CD4-positive, alpha-beta T cell treated with Interleukin-6 at 100 ng/mL for 8 hours (primary cell): Measurements from ENCODE around the gene NECTIN2.
"Not testable (repeated sequence)": the region's sequence is repeated elsewhere in the genome, so short reads cannot be mapped to it uniquely, and the experiment has no call there.

Source experiments
- DNase-seq: peaks from one replicate; pipeline ENCODE4 v3.0.0-alpha.2; 2020; ENCODE audit warnings: mixed read lengths, low spot score

NECTIN2 gene

GRCh38 chr19:44851427-44851826, 5.3 kb downstream of the NECTIN2 start:
- no peak for DNase-seq

GRCh38 chr19:44855606-44856005, 9.5 kb downstream of the NECTIN2 start:
- DNase-seq, result no peak

GRCh38 chr19:44856421-44857083, 10.5 kb downstream of the NECTIN2 start:
- DNase-seq, result no peak

GRCh38 chr19:44857837-44858236, 11.7 kb downstream of the NECTIN2 start:
- DNase-seq, result no peak

GRCh38 chr19:44861576-44861975, 15.5 kb downstream of the NECTIN2 start:
- DNase-seq, result not testable (repeated sequence)

GRCh38 chr19:44863990-44864389, 17.9 kb downstream of the NECTIN2 start:
- DNase-seq, result no peak

GRCh38 chr19:44865196-44865767, 19.2 kb downstream of the NECTIN2 start:
- no peak for DNase-seq

DNA sequence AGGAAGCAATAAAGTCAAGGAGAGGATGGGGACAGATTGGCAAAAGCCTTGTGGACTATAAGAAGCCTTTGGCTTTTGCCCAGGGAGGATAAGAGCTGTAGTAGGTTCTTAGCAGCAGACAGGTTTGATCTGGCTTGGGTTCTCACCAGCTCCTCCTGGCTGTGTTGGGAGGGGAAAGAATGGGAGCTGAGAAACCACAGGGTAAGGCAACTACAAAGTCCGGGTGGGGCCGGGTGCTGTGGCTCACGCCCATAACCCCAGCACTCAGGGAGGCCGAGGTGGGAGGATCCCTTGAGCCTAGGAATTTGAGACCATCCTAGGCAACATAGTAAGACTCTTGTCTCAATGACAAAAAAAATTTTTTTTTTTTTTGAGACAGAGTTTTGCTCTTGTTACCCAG, 20.6 kb downstream of the NECTIN2 start:
- DNase-seq, result no peak

GRCh38 chr19:44867578-44867977, 21.5 kb downstream of the NECTIN2 start:
- DNase-seq, result no peak

DNA sequence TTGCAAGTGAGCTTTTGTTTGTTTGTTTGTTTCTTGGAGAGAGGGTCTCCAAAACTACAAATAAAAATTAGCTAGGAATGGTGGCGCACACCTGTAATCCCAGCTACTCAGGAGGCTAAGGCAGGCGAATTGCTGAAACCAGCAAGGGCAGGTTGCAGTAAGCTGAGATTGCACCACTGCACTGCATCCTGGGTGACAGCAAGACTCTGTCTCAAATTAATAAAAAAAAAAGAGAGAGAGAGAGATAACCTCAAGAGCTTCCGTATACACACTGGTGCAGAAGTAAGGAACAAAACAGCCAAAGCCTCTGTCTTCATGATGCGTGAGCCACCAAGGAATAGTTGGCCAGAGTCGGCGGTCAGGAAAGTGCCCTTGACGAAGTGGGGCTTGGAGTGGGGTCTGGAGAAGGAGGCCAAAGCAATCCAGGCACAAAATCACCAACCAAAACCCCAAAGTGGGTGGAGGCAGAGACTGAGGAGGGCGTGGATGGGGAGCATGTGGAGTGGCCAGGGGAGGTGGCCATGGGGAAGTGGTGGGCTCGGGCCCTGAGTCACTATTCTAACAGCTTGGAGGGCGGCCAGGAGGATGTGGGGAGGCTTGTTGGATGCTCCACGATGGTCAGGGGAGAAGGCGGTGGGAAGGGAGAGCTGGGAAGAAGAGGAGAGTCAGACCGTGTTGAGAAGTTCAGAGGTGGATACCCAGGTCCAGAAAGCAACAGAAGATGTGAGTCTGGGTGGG, 23.8 kb downstream of the NECTIN2 start:
- no peak for DNase-seq

- DNase-seq, result no peak
Measured at GRCh38 chr19:44871809-44872208, 25.7 kb downstream of the NECTIN2 start.

DNA sequence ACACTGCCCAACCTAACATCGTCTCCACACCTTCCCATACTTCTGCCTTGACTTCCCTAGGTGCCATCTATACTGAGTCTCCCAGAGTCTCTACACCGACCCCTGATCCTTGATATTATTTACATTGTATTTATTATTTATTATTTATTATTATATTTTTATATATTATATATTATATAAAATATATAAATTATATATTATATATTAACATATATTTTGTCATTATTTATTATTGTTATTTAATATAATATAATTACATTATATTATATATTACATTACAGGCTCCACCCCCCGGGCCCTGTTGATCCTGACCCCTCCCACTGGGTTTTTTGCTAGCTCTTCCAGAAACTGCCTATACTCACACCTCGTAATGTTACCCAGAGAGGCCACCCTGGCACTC, 26.6 kb downstream of the NECTIN2 start:
- no peak for DNase-seq

GRCh38 chr19:44874317-44874716, 28.2 kb downstream of the NECTIN2 start:
- no peak for DNase-seq

GRCh38 chr19:44875666-44876451, 29.8 kb downstream of the NECTIN2 start:
- DNase-seq, result no peak

DNA sequence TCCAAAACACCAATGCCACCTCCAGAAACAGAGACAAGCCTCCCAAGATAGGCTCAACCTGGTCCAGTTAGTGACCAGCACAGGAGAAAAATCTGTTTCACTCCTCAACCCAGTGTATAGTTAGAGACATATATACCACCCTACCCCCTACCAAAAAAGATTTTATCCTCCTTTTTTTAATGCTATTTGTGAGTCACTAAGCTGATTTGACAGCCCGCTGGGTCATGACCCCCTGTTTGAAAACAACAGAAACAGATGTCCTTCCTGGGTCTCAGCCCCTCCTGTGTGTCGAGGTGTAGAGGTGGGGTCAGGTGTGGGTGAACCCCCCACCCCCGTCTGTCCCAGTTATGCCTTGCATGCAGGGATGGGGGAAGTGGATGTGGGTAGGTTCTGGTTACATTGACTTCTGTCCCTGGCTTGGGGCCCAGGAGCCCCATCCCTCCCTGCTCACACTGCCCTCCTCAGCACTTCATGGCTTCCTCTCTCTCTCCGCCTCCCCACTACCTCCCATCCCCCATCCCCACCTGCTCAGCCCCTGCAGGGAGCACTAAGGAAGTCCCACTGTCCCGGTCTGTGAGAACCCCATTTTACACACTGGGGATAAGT, 30.9 kb downstream of the NECTIN2 start:
- DNase-seq, result no peak

DNA sequence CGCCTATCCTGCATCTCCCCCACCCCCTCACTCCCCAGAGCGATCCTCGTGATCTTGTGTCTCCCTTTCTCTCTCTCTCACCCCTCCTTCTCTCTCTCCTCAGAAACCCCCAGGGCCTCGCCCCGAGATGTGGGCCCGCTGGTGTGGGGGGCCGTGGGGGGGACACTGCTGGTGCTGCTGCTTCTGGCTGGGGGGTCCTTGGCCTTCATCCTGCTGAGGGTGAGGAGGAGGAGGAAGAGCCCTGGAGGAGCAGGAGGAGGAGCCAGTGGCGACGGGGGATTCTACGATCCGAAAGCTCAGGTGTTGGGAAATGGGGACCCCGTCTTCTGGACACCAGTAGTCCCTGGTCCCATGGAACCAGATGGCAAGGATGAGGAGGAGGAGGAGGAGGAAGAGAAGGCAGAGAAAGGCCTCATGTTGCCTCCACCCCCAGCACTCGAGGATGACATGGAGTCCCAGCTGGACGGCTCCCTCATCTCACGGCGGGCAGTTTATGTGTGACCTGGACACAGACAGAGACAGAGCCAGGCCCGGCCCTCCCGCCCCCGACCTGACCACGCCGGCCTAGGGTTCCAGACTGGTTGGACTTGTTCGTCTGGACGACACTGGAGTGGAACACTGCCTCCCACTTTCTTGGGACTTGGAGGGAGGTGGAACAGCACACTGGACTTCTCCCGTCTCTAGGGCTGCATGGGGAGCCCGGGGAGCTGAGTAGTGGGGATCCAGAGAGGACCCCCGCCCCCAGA, 32.2 kb downstream of the NECTIN2 start:
- DNase-seq, result no peak

GRCh38 chr19:44879309-44880065, 33.4 kb downstream of the NECTIN2 start:
- no peak for DNase-seq

GRCh38 chr19:44882063-44882462, 36.0 kb downstream of the NECTIN2 start:
- no peak for DNase-seq

DNA sequence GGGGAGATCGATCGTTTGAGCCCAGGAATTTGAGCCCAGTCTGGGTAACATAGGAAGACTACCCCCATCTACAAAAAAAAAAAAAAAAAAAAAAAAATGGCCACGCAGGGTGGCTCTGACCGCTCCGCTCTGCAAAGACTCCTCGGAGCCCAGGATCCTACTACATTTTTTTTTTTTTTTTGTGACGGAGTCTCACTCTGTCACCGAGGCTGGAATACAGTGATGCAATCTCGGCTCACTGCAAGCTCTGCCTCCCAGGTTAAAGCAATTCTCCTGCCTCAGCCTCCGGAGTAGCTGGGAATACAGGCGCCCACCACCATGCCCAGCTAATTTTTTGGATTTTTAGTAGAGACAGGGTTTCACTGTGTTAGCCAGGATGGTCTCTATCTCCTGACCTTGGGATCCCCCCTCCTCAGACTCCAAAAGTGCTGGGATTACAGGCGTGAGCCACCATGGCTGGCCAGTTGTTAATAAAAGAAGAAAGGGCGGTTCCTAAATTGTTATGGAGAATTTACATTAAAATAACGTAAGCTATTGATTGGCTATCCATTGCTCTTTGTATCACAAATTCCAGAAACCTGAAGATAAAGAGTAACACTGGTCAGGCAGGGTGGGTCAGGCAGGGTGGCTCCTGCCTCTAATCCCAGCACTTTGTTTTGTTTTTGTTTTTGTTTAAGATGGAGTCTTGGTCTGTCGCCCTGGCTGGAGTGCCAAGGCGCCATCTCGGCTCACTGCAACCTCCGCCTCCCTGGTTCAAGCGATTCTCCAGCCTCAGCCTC, 36.7 kb downstream of the NECTIN2 start:
- DNase-seq, result not testable (repeated sequence)

DNA sequence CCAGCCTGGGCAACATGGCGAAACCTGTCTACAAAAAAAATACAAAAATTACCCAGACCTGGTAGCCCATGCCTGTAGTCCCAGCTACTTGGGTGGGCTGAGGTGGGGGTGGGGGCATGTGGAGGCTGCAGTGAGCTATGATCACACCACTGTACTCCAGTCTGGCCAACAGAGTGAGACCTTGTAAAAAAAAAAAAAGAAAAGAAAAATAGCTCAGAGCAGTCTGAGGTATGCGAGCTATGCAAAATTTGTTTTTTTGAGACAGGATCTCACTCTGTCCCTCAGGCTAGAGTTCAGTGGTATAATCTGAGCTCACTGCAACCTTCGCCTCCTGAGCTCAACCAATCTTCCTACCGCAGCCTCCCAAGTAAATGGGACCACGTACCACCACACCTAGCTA, 37.8 kb downstream of the NECTIN2 start:
- DNase-seq, result no peak
